Epithelial cell of esophagus (primary cell): Measurements from ENCODE around the gene RNF125.
"Not testable (repeated sequence)": the region's sequence is repeated elsewhere in the genome, so short reads cannot be mapped to it uniquely, and the experiment has no call there.

Experiments
- DNase-seq: peaks from one replicate; pipeline ENCODE4 v3.0.0; 2010; ENCODE audit warnings: low read depth
- H3K4me3 ChIP-seq: 2 replicates; pipeline ENCODE4 v1.5.1; 2011; ENCODE audit warnings: mild to moderate bottlenecking, low read length, control low read depth
- TF ChIP-seq, protein P1 (sequence below): IDR thresholded peaks from 2 replicates; pipeline ENCODE4 v1.5.1; 2011; ENCODE audit warnings: low read depth, mild to moderate bottlenecking, low read length, control low read depth, inconsistent platforms; ENCODE audit not compliant: insufficient read depth; ENCODE audit errors: missing control alignments

RNF125 gene

DNA sequence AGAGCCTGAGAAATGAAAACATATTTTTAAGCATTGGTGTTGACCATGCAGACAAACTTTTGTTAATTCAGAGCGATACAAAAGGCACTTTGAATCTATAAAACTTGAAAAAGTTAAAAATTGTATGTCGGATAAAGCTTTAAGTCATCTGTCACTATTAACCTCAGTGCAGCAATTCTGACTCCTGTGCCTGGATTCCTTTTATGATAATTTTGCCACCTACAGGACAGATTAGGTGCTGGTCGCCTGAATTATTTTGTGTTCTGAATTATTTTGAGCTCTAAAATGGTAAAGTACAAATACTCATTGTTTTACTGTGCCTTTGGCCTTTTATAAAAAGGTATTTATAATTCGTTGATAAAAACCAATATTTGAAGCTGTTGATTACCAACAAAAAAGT lies 53.7 kb downstream of the RNF125 start:
- peak; percentile 30 for DNase-seq
- TF ChIP-seq, protein P1, sequence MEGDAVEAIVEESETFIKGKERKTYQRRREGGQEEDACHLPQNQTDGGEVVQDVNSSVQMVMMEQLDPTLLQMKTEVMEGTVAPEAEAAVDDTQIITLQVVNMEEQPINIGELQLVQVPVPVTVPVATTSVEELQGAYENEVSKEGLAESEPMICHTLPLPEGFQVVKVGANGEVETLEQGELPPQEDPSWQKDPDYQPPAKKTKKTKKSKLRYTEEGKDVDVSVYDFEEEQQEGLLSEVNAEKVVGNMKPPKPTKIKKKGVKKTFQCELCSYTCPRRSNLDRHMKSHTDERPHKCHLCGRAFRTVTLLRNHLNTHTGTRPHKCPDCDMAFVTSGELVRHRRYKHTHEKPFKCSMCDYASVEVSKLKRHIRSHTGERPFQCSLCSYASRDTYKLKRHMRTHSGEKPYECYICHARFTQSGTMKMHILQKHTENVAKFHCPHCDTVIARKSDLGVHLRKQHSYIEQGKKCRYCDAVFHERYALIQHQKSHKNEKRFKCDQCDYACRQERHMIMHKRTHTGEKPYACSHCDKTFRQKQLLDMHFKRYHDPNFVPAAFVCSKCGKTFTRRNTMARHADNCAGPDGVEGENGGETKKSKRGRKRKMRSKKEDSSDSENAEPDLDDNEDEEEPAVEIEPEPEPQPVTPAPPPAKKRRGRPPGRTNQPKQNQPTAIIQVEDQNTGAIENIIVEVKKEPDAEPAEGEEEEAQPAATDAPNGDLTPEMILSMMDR: peak; percentile 62
- no peak overlapping the region for H3K4me3 ChIP-seq

DNA sequence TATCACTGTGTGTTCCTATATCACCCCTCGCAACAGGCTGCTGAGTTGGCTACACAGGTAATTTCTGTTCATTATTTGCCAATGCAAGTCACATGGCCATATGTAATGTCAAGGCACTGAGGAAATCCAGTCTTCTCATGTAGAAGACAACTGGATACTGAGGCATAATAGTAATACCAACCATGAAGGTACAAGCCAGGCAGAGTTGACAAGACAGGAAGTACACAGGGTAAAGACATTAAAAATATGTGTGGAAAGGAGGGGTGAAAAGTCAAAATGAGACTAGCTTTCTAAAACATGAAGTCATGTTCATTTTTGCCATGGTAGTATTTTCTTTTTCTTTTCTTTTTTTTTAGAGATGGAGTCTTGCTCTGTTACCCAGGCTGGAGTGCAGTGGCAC lies 55.6 kb downstream of the RNF125 start:
- no peak overlapping the region for H3K4me3 ChIP-seq
- TF ChIP-seq, protein P1: no peak
- DNase-seq: no peak

DNA sequence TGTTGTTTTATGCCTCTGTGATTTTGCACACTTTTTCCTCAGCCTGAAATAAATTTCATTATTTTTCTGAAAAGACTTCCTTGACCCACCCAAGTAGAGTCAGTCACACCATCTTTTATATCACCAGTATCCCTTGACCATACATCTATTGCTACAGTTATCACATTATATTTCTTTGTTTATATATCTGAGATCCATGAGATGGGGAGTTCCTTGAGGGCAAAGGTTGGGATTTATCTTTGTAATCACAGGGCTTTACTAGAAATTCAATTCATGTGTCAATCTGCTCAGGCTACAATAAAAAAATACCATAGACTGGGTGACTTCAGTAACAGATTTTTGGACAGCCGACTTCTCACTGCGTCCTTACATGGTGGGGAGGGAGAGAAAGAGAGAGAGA lies 60.2 kb downstream of the RNF125 start:
- TF ChIP-seq, protein P1: no peak
- DNase-seq: no peak
- no peak overlapping the region for H3K4me3 ChIP-seq

DNA sequence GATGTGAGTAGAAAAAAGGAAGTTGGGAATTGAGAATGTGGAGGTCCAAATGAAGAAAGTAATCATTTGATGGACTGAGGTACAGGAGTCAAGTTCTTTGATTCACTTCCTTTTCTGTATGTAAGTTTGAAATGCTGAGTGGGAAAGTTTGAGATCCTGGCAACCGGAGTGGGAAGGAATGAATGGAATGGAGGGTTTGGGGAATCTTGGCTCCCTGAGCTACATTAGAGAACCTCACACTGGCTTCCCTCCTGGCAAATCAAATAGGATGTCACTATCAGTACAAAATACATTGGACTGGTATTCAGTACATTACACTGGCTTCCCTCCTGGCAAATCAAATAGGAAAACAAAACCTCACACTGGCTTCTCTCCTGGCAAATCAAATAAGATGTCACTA lies 63.3 kb downstream of the RNF125 start:
- TF ChIP-seq, protein P1: no peak
- H3K4me3 ChIP-seq: no peak overlapping the region
- no peak for DNase-seq

DNA sequence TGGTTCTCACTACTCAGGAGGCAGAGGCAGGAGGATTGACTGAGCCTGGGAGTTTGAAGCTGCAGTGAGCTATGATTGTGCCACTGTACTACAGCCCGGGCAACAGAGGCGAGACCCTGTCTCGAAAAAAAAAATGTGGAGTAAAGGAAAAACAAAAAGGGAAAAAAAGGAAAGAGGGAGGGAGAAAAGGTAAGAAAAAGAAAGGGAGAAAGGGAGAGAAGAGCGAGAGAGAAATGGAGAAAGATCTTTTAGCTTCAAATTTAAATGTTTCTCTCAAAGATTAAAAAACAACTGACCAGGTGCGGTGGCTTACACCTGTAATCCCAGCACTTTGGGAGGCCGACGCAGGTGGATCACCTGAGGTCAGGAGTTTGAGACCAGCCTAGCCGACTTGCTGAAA lies 65.2 kb downstream of the RNF125 start:
- DNase-seq: no peak
- TF ChIP-seq, protein P1: no peak

DNA sequence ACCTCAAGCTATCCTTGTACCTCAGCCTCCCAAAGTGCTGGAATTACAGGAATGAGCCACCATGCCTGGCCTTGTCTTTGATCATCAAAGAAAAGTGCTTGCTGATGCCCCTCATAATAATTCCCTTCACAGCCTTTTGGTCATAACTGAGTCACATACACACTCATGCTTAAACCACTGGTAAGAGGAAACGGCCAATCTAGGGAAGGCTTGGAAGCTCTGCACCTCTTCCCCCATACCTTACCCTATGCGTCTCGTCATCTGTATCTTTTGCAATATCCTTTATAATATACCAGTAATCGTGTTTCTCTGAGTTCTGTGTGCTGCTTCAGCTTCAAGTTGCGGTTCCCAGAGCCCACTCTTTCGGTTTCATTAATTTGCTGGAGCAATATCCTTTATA lies 68.3 kb downstream of the RNF125 start:
- H3K4me3 ChIP-seq: no peak overlapping the region
- TF ChIP-seq, protein P1: no peak
- DNase-seq: peak; percentile 93

More for the DNA sequence above, 65.2 kb downstream of the RNF125 start:
- no peak overlapping the region for H3K4me3 ChIP-seq

DNA sequence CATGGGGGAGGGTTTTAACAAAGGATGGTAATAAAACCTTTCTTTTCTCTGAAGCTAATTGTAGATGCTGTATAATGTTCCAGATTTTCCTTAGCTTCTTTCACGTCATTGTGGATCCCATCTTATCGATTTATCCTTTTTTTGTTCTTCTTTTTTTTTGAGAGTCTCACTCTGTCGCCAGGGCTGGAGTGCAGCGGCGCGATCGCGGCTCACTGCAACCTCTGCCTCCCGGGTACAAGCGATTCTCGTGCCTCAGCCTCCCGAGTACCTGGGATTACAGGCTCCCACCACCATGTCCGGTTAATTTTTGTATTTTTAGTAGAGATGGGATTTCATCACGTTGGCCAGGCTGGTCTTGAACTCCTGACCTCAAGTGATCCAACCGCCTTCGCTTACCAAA lies 72.2 kb downstream of the RNF125 start:
- H3K4me3 ChIP-seq, DNase-seq: not testable (repeated sequence)

DNA sequence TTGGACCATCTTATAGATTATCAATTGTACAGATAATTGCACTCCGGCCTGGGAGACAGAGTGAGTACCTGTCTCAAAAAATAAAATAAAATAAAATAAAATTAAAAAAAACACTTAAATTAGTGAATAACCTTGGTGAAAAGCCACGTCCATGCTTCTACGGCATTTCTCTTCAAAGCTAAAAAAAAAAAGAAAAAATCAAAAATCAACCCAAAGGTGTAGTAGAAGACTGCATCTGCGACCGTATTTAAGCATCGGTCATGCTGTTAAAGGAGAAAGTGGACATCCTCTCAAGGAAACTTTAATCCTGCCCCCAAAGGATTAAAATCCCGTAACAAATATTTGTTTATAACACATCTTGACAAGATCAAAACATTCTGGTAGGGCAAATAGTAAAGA lies 72.7 kb downstream of the RNF125 start:
- TF ChIP-seq, protein P1: no peak
- peak overlapping the region; percentile 82 for H3K4me3 ChIP-seq
- no peak for DNase-seq
